K562 (cell line): Measurements from ENCODE around the gene NCCRP1. TPM values are rescaled to one million over a fixed set of nuclear protein-coding genes. Genes with fewer than 3 reads are reported as not detected.

Experiments
- ATAC-seq: fragments of 200-7000 bp; cut with Tn5 transposase; 3 replicates; pipeline ENCODE4 v1.9.1; 2020; ENCODE audit warnings: moderate library complexity
- BruUV-seq: library from RNA; stranded (reverse); fragments of 400-500 nt; replicated peaks from 2 replicates; lab custom pipeline; 2021; lab: Mats Ljungman, UMichigan
- CTCF ChIA-PET: fragments of 300-600 bp; formaldehyde crosslinking; extraction: SDS; loops from one replicate; lab custom pipeline; 2021; ENCODE audit warnings: low intra/inter-chr PET ratio; lab: Yijun Ruan, JAX
- POLR2A ChIA-PET: fragments of 300-600, 350-650 bp; sonication (Branson Sonifier 250); formaldehyde crosslinking; extraction: SDS; loops from one replicate; lab custom pipeline; 2021; ENCODE audit warnings: antibody characterized with exemption, inconsistent platforms; lab: Yijun Ruan, JAX
- DNase-seq, 4 experiments: peaks; one replicate each; pipeline versions ENCODE4 v3.0.0 to v3.0.0-alpha.2; 2011 to 2018; ENCODE audit warnings: low spot score in 3 of 4, mixed read lengths in 3 of 4; ENCODE audit errors: extremely low read depth in 1 of 4
- FAIRE-seq: peaks from 2 replicates; lab custom pipeline; 2011; peaks lifted over from hg19 to GRCh38; lab: Jason Lieb, UNC
- H2AFZ ChIP-seq: 2 replicates; pipeline ENCODE4 v1.6.0; 2011; ENCODE audit warnings: low read depth, low read length, control low read depth, inconsistent platforms
- H3K27ac ChIP-seq: fragments of 200-600 bp; 3 replicates; pipeline ENCODE4 v1.8.0; 2011; ENCODE audit warnings: low read depth, mild to moderate bottlenecking, control low read depth, inconsistent platforms, low read length, moderate library complexity, mixed read lengths; ENCODE audit errors: extremely low read depth
- H3K27me3 ChIP-seq, 2 experiments: fragments of 300-600 bp in 1 of 2; 2 replicates in 1 of 2; 3 replicates in 1 of 2; pipeline versions ENCODE4 v1.6.0 to v1.8.0; 2011; ENCODE audit warnings: inconsistent platforms in 2 of 2, low read length in 2 of 2, mild to moderate bottlenecking in 1 of 2, mixed read lengths in 1 of 2, moderate library complexity in 1 of 2; ENCODE audit not compliant: control insufficient read depth in 2 of 2, insufficient read depth in 2 of 2
- H3K36me3 ChIP-seq: fragments of 300-600 bp; 3 replicates; pipeline ENCODE4 v1.8.0; 2011; ENCODE audit warnings: mild to moderate bottlenecking, low read length, inconsistent platforms; ENCODE audit not compliant: control insufficient read depth, insufficient read depth
- H3K4me1 ChIP-seq, 2 experiments: fragments of 200-600 bp in 1 of 2; replicated peaks in 1 of 2; 2 replicates in 1 of 2; 3 replicates in 1 of 2; pipeline versions ENCODE4 v1.5.1 to v1.8.0; 2011; ENCODE audit warnings: inconsistent platforms in 2 of 2, low read length in 2 of 2, mild to moderate bottlenecking in 1 of 2, mixed read lengths in 1 of 2, moderate library complexity in 1 of 2; ENCODE audit not compliant: control insufficient read depth in 2 of 2, insufficient read depth in 2 of 2
- H3K4me2 ChIP-seq: 2 replicates; pipeline ENCODE4 v1.6.1; 2011; ENCODE audit warnings: low read length, control low read depth, inconsistent platforms, mixed read lengths; ENCODE audit not compliant: insufficient read depth
- H3K4me3 ChIP-seq: fragments of 200-600 bp; sonication (generic), shearing (Covaris generic); 2 replicates; pipeline ENCODE4 v1.5.1; 2016; ENCODE audit warnings: control low read depth, inconsistent platforms
- H3K79me2 ChIP-seq: fragments of 200-600 bp; 3 replicates; pipeline ENCODE4 v1.8.0; 2011; ENCODE audit warnings: low read length, inconsistent platforms; ENCODE audit not compliant: control insufficient read depth, insufficient read depth
- H3K9ac ChIP-seq, 2 experiments: 2 replicates each; pipeline versions ENCODE4 v1.6.0 to v1.6.1; 2011; ENCODE audit warnings: low read depth in 2 of 2, low read length in 2 of 2, control low read depth in 1 of 2, inconsistent platforms in 1 of 2, mild to moderate bottlenecking in 1 of 2, mixed read lengths in 1 of 2; ENCODE audit not compliant: insufficient read depth in 1 of 2
- H3K9me1 ChIP-seq: one replicate; pipeline ENCODE4 v1.6.0; 2011; ENCODE audit warnings: inconsistent platforms, mild to moderate bottlenecking, low read length, moderate library complexity; ENCODE audit not compliant: control insufficient read depth, insufficient read depth
- H3K9me3 ChIP-seq: replicated peaks from 2 replicates; pipeline ENCODE4 v1.5.1; 2011; ENCODE audit warnings: low read depth, low read length, inconsistent platforms; ENCODE audit not compliant: control insufficient read depth, insufficient read depth
- H4K20me1 ChIP-seq: replicated peaks from 2 replicates; pipeline ENCODE4 v1.6.1; 2011; ENCODE audit warnings: low read length, inconsistent platforms, mixed read lengths; ENCODE audit not compliant: control insufficient read depth, insufficient read depth
- MBD1 ChIP-seq: fragments of 250-450 bp; sonication (Bioruptor Pico); IDR thresholded peaks from 2 replicates; pipeline ENCODE4 v1.8.0; 2022; ENCODE audit warnings: inconsistent platforms
- NFRKB ChIP-seq: fragments of 450-650 bp; IDR thresholded peaks from 2 replicates; pipeline ENCODE4 v1.6.1; 2016; ENCODE audit warnings: low read depth
- WGBS: fragments of 100-300 bp; shearing (Covaris generic); methylation state at CpG from one replicate; pipeline ENCODE4 v1.1.6; 2016; ENCODE audit warnings: low coverage, mixed read lengths; ENCODE audit not compliant: insufficient coverage; ENCODE audit errors: missing lambda C conversion rate; 5-methylcytosine and 5-hydroxymethylcytosine counted together
- in situ Hi-C: fragments of 300-500 bp; cut with MboI; formaldehyde crosslinking; loops from 4 replicates; pipeline ENCODE4 v1.15.0; 2018; ENCODE audit warnings: inconsistent platforms, mixed read lengths
- intact Hi-C: fragments of 100-400 bp; cut with micrococcal nuclease; formaldehyde crosslinking; loops from 2 replicates; pipeline ENCODE4 v1.14.2; 2022
- polyA plus RNA-seq, 8 experiments: library from polyadenylated mRNA; depleted of rRNA in 4 of 8; stranded (reverse) in 5 of 8; unstranded in 3 of 8; fragments of >200 nt; fragmentation: Nextera tagmentation in 2 of 8; fragmentation: Illumina TruSeq in 1 of 8; extraction: Ambion mirVana in 2 of 8; extraction: Trizol in 1 of 8; gene quantifications; 2 replicates each; pipeline versions ENCODE4 v1.2.1 to v1.2.3, GENCODE V29; 2011 to 2014; ENCODE audit warnings: inconsistent platforms in 1 of 8, missing spikeins in 1 of 8
- total RNA-seq, 7 experiments: library from RNA; depleted of rRNA in 6 of 7; stranded (reverse); fragments of >200 nt in 6 of 7; fragmentation: Illumina TruSeq in 2 of 7; extraction: Trizol in 2 of 7; gene quantifications; 2 replicates each; pipeline versions ENCODE4 v1.2.1 to v1.2.3, GENCODE V29; 2011 to 2021; ENCODE audit warnings: low replicate concordance in 1 of 7
- TF ChIP-seq, protein P1 (sequence below): sonication (generic); formaldehyde crosslinking; IDR thresholded peaks from 2 replicates; pipeline ENCODE4 v1.8.1; 2023; ENCODE audit warnings: mild to moderate bottlenecking, missing genetic modification reagents

Gene NCCRP1
- total and polyA plus RNA-seq, 9 of the 15 experiments (the other 6 are each of a cell fraction or from before 2014, with no cell fraction given): 0.05 TPM; not detected in 8

DNA sequence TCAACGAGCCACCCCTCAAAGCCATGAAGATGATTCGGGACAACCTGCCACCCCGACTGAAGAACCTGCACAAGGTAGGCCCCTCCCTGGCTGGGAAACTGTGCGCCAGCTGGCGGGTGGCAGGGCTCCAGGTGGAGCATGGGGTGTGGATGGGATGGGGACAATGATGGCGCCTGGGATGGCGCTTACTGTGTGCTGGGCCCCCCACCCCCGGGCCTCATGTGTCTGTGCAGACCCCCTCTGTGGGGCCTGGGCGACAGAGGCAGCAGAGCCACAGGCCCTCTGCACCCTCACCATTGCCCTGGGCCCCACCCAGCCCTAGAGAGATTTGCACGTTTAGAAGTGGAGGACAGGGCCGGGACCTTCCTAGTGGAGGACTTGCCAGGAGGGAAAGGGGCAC, 19.0 kb upstream of the NCCRP1 start:
- no peak overlapping the region for H3K4me3 ChIP-seq
- POLR2A ChIA-PET: no interaction called here
- CTCF ChIA-PET: no interaction called here
- no peak overlapping the region for H3K9ac ChIP-seq
- H3K4me1 ChIP-seq: peaks cover 0 to 30% of the 10 kb centered on the region in 2 experiments; a peak in 2 of 5 replicates
- H3K79me2 ChIP-seq: no peaks in the 10 kb centered on the region
- ATAC-seq: no peak
- DNase-seq: no peak
- intact Hi-C loops: no loop called here
- H3K27me3 ChIP-seq: no peaks in the 10 kb centered on the region
- no peak overlapping the region for H3K4me2 ChIP-seq
- WGBS: 88% methylated on average over 9 of the region's 11 CpGs
- in situ Hi-C loops: no loop called here
- H3K9me3 ChIP-seq: no peaks in the 10 kb centered on the region
- no peak for FAIRE-seq
- H4K20me1 ChIP-seq: no peaks in the 10 kb centered on the region
- no peak overlapping the region for H3K27ac ChIP-seq
- H3K36me3 ChIP-seq: peaks cover 45% of the 10 kb centered on the region; the same call in 2 of the 3 replicates
- no peak for TF ChIP-seq NFRKB
- TF ChIP-seq, protein P1, sequence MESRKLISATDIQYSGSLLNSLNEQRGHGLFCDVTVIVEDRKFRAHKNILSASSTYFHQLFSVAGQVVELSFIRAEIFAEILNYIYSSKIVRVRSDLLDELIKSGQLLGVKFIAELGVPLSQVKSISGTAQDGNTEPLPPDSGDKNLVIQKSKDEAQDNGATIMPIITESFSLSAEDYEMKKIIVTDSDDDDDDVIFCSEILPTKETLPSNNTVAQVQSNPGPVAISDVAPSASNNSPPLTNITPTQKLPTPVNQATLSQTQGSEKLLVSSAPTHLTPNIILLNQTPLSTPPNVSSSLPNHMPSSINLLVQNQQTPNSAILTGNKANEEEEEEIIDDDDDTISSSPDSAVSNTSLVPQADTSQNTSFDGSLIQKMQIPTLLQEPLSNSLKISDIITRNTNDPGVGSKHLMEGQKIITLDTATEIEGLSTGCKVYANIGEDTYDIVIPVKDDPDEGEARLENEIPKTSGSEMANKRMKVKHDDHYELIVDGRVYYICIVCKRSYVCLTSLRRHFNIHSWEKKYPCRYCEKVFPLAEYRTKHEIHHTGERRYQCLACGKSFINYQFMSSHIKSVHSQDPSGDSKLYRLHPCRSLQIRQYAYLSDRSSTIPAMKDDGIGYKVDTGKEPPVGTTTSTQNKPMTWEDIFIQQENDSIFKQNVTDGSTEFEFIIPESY (CRISPR knock-in tag): 0 out of 2 replicates have a peak, but pooled peaks have one; percentile 33
- TF ChIP-seq MBD1 (CRISPR knock-in tag): no peak
- TF ChIP-seq, all 486 proteins: peak for 1
- H2AFZ ChIP-seq: no peak overlapping the region
- H3K9me1 ChIP-seq: no peaks in the 10 kb centered on the region
- BruUV-seq: no TSS peak
